ENCODE data around the gene ARL6IP4.

The ARL6IP4 gene

DNA sequence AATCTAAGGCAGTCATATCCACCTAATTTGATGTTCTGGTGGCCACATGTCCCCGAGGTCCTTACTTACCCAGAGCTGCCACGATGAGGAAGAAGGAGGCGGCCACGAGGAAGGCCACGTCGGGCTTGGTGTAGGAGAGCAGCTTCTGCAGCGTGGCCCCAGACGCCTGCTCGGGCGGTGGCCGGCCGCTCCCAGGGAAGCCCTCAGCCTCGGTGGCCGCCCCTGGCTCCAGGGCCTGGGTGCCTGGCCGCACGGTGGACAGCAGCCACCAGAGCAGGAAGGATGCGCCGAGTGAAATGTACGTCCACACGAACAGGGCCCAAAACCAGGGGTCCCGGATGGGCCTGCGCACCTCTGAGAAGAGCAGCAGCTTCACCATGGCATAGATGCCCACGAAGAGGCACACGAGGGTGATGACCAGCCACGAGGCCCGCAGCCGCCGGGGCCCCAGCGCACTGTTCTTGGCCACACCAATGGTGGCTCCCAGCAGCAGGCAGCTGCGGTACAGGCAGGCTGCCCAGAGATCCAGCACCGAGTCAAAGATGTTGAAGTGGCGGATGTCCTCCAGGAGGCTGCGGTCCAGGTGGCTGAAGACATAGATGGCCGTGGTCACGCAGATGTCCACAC lies 20.8 kb upstream of the ARL6IP4 start:
- DNase-seq: no peak

DNA sequence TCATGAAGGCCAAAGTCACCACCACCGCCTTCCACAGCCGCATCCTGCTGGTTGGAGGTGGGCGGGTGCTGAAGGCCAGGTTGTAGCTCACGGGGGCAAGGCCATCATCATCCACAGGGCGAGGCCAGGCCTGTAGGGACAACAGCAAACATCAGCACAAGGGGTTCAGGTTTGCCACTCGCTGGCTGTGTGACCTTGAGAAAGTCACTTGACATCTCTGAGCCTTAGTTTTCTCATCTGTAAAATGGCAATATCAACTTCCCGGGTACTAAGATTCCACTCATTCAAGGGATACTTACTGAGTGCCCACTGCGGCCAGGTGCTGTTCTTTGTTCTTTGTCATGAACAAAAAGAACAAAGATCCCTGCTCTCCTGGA lies 20.3 kb upstream of the ARL6IP4 start:
- no peak for DNase-seq

DNA sequence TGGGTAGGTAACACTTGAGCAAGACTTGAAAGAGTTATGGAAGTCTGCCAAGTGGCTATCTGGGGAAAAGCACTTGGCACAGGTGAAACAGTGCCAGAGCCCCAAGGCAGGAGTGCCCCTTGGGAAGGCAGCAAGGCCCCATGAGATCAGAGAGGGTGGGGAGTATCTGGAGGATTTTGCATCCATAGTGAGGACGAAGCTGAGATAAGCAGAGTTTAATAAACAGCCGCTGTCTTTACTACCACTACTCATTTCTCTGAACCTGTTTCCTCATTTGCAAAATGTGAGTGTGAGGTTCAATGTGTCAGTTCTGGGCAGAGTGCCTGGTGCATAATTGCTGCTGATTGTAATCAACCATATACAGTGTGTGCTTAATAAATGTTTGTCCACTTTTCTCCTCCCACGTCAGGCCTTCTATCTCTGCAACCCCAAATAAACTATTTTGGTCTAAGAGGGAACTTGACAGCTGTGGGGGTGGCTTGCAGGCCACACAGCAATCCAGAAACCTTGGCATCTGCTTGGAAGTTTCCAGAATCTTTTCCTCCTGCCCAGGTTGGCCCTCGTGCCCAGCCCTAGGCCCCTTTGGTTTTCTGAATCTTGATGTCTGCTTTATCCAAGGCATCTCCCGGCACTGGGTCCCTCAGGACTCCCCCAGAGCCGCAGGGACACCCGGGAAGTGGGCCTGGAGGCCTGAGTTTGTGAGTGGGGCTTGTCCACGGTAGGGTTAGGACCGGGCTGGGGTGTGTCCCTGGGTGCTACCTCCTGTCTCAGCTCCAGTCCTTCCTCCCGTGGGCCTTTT lies 18.8 kb upstream of the ARL6IP4 start:
- no peak for DNase-seq

GRCh38 chr12:122963941-122964265 lies 16.6 kb upstream of the ARL6IP4 start:
- DNase-seq: no peak

DNA sequence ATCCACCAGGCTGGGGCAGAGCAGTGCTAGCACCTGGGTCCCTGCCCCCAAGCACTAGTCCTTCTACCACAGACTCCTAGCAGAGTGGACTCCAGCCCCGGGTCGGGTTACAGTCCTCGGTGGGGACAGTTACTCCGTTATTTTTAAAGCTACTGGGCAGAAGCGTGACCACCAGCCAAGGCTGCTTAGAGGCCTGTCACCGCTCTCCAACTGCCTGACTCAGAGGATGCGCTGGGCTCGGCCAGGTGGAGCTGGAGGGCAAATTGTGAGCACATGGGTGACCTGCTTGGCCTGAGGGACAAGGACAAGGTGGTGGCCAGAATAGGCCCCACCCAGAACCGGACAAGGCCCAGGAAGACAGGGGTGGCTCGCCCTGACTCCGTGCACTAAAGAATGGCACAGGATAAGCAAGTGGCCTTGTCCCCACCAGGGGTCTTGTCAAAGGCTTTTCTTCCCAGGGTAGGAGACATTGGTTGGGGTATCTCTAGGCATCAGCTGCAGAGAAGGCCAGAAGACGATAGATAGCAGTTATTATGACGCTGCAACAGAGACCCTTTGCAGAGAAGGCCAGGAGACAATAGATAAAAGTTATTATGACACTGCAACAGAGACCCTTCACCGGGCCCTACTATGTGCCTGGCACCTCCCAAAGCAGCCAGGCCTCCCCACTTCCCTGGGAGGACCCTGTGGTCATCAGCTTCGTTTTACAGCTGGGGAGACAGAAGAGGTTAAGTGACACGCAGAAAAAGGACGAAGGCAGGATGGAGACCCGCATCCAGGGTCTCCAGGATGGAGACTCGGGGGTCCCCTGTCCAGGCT lies 15.8 kb upstream of the ARL6IP4 start:
- DNase-seq: no peak

GRCh38 chr12:122965321-122965751 lies 15.1 kb upstream of the ARL6IP4 start:
- DNase-seq: no peak

DNA sequence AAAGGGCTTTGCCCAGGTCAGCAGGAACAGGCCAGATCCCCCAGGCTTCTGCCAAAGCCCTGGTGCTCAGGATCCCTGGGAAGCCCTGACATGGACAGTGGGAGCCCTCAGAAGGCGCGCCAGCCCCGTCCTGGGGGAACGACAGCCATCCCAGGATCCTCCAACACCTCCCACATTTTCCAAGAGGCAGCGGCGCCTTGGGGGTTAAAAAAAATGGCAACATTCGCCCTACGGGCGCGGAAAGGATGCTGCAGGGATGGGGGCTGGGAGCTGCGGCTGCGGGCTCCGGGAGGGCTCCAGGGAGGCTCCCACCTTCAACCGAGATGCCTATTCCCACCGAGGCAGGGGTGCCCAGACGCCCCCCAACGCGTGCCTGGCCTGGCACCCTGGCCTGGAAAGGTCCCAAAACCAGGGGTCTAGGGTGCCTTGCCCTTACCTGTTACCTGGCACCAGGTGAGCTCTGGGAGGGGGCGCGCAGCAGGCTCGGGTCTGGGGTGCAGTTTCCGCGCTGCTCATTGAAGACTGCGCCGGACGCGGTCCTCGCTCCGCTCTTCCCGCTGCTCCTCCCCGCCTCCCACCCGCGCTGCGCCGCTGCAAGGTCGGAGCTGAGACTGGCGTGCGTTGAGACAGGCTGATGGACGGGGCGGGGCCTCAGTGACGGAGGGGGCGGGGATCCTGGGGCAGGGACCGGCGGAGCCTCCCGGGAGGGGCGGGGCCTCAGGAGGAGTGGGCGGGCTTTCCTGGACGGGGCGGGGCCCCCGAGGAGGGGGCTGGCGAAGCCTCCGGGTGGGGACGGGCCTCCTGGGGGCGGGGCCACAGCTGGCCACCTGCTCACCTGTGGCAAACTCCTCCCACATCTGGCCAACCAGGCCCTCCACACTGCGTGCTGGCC lies 14.4 kb upstream of the ARL6IP4 start, which contains the start of gene ABCB9:
Gene ABCB9 (minus strand): TSS at position 613 of the 892 bp plus-strand sequence. CDS start 6,228 bp downstream, outside the sequence.
- peak; percentile 95 for DNase-seq

DNA sequence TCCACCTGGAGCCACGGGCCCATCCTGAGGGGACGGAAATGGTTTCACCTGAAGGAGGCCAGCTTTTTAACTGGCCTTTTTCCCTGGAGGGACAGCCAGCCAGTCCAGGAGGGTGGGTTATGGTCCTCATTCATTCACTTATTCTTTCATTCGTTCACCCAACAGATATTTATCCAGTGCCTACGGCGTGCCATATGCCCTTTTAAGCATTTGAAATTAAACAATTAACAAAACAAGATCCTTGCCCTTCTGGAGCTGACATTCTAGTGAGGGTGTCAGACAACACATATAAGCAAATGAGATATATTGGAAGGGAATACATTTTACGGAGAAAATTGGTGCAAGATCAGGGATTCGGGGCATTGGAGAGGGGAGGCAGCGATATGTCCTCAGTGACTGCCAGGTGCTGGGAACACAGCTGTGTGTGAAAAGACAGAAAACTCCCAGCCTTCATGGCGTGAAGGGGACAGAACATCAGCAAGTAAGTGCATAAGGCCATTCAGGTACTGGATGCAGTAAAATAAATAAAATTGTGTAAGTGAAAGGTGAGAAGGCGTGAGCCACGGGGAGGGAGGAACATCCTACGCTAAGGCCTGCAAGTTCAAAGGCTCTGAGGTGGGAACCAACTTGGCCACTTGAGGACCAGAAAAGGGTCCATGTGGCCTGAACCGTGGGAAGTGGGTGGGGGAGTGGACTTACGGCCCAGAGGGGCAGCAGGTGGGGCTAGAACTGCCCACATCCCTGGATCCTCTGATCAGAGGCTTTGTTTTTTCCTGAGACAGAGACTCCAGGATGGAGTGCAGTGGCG lies 13.5 kb upstream of the ARL6IP4 start:
- no peak for DNase-seq

DNA sequence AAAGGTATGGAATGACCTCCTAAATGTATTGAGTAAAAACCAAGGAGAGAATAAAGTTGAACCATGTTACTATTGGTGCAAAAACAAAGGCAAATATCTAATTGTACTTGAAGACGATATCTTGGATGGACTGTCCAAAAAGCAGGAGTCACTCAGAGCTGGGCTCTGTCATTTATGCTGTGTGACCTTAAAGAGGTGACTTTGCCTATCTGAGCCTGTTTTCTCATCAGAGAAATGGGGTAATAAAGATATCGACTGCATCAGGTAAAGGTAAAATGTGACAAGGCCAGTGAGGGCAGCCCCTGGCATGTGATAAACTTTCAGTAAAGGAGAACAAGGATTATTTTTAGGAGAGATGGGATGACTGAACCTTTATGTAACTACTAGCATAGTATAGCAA lies 12.4 kb upstream of the ARL6IP4 start:
- no peak for DNase-seq

- DNase-seq: no peak
Observed at GRCh38 chr12:122969676-122970075, 10.8 kb upstream of the ARL6IP4 start.

DNA sequence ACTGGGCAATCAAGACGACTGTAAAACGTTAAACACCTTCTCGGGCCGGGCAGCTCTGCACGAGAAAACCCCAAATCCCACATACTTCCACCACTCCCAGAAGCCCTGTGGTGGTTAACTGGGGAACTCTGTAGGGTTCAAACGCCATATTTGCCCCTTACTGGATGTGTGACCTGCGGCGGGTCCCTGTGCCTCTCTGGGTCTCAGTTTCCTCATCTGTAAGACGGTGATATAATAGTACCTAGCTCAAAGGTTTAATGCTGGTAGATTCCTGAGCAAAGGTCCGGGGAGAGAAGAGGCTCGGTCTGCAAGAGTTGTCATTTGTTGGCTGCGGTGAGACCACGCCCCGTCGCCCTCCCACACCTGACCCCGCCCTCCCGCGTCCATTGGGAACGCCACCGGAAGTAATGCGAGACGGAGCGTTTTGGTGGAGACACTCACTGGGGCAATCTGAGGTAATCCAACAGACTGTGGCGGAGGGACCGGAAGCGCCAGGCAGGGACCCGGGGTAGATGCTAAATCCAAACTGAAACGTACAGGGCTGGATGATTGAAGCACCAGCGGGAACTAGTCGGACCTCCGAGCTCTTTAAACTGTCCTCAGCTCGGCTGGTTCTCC lies 6.1 kb upstream of the ARL6IP4 start:
- peak; percentile 98 for DNase-seq

DNA sequence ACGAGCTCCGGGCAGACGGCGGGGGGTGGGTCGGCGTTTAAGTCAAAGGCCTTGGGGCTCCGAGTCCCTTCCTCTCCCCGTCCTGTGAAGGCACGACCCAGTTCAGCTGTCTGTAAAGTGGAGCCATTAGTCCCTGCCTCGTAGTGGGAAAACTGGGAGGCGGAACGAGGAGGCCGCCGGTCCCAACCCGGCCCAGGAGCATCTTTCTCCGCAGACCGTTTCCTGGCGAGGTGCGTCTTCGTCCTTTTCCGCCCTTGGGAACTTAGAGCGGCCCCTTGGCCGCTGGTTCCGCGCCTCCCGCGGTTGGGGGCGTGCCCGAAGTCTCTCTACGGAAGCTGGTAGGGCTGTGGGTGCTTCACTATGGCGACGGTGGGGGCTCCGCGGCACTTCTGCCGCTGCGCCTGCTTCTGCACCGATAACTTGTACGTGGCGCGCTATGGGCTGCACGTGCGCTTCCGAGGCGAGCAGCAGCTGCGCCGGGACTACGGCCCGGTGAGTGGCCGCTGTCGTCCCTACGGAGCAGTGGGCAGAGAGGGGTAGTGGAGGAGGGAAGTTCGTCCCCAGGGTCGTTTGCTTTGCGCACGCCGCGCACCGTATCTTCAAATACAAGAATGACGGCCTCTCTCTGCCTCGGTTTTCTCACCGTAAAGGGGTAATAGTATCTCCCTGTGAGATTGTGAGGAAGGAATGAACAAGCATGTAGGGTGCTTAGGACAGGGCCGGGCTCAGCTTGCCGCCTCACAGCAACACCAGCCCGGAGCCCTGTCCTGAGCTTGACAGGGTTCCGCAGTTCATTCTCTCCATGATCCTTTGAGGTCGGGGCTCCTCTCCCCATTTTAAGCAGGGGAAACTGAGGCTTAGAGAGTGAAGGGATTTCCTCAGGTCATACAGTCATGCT lies 5.3 kb upstream of the ARL6IP4 start, which contains the start of gene OGFOD2:
Gene OGFOD2 (plus strand): TSS at position 353 of the 898 bp plus-strand sequence. CDS start 8 bp downstream, at position 361.
- DNase-seq: peak; percentile 83

DNA sequence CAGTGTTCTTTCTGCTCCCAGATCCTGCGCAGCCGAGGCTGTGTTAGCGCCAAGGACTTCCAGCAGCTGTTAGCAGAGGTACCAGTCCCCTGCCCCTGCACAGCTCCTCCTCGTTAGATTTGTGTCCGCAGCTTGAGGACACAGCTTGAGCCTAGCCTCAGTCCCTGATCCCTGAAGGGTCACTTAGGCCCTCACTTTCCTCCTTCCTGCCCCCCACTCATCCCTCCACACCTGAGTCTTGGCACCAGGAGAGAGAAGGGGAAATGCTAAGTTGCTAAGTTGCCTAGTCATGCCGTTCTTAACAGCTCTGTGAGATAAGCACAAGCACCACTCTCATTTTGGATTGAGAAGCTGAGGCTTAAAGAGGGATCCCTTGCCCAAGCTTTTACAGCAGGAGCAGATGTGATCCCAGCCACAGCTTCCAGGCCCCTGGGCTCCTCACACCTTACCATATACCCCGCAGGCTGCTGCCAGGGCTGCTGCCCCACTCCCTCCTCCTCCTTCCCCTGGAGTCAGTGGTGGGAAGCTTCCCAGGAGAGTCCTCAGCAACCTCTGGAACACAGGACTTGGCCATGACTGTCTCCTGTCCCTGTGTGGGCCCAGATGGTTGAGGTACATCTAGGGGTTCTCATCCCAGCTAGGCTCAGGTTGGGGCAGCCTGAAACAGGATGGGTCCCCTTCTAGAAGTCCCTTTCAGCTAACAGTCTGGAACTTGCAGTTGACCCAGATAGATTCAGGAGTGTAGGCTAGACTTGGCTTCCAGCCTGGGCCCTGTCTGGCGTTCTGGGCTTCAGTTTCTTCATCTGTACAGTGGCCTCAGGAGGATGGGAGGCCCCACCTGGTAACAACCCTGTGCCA lies 4.5 kb upstream of the ARL6IP4 start:
- no peak for DNase-seq

DNA sequence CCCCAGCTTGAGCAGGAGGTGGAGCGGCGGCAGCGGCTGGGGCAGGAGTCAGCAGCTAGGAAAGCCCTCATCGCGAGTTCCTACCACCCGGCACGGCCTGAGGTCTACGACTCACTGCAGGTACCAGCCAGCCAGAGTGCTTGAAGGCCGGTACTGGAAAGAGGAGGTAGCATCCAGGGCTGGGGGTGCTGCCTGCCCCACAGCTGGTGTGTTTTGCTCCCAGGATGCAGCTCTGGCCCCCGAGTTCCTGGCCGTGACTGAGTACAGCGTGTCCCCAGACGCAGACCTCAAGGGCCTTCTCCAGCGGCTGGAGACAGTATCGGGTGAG lies 3.9 kb upstream of the ARL6IP4 start:
- DNase-seq: no peak

- DNase-seq: no peak
Observed at GRCh38 chr12:122977153-122977552, 3.3 kb upstream of the ARL6IP4 start.

DNA sequence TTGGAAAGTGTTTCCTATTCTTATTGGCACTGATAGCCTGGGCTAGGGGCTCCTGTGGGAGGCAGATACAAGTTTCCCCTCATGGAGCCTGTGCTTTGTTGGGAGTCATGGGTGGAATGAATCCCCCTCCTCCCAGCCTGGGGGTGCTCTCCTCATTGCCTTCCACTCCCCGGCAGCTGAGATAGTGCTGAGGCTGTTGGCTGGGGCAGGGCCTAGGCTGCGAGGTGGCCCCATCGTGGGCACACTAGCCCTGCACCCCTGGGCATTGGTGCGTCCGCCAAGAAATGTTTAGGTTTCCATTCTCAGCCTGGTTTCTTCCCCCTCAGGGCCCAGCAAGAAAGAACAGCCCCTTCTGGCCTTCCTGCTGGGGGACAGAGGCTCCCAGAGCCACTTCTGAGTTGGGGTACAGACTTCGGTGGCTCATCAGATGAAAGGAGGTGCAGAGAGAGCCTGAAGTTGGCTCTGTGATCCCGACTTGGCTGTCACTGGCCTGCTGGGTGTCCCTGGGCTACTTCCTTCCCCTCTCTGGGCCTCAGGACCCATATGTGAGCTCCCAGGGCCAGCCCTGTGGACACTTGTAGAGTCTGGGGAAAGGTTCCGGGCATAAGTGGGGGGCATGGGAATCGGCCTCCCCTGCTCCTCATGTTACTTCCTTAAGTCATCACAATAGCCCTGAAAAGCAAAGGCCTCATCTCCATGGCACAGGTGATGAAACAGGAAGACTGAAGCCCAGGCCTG lies 2.7 kb upstream of the ARL6IP4 start:
- DNase-seq: no peak

DNA sequence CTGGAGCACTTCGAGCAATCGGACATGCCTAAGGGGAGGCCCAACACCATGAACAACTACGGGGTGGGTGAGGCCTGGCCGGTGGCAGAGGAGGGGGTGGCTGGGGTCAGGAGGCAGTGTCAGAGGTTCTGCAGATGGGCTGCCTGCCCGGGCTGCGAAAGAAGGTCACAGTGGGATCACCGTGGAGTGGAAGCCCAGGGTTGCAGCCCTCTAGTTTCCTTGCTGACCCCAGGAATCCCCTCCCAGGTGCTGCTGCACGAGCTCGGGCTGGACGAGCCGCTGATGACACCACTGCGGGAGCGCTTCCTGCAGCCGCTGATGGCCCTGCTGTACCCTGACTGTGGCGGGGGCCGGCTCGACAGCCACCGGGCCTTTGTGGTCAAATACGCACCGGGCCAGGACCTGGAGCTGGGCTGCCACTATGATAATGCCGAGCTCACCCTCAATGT lies 1.9 kb upstream of the ARL6IP4 start:
- no peak for DNase-seq

Measured in effector CD8-positive, alpha-beta T cell (primary cell).